Right lung (tissue), 5 donors: ENCODE data around the gene DNA2. TPM values are rescaled to one million over a fixed set of nuclear protein-coding genes. Genes with fewer than 3 reads are reported as not detected.

ENCODE experiments used
- DNase-seq, 2 donors: peaks; one replicate each; pipeline ENCODE4 v3.0.0-alpha.2; 2013
- polyA plus RNA-seq, 5 donors: library from polyadenylated mRNA; unstranded; fragments of 120-200 nt; gene quantifications; one replicate each; pipeline versions ENCODE4 v1.2.1 to v1.2.3, GENCODE V29; 2013; ENCODE audit warnings: inconsistent platforms in 1 of 5, low replicate concordance in 1 of 5; ENCODE audit not compliant: insufficient read length in 5 of 5, insufficient read depth in 1 of 5

Gene DNA2
- polyA plus RNA-seq, 5 donors: 7.4 to 19.4 (median 14.4) TPM

- DNase-seq: no peak
These were observed 106.2 kb downstream of the DNA2 start for GRCh38 chr10:68365611-68366010.

- DNase-seq: no peak
These were observed 107.5 kb downstream of the DNA2 start for GRCh38 chr10:68364101-68364886.

Other genes with a start within 250 kb of the DNA2 start
- gene ATOH7, start 239.9 kb downstream of the DNA2 start, polyA plus RNA-seq: under 1 TPM in 4 of 5 donors, not detected in 1; 0.12 to 0.27 (median 0.17) TPM
- gene HNRNPH3, start 139.9 kb downstream of the DNA2 start, polyA plus RNA-seq: 100 to 1,000 TPM; 297 to 432 (median 396) TPM
- 10 to 100 TPM in 4 of 5 donors, 1 to 10 TPM in 1; 8.3 to 16.2 (median 12.2) TPM for gene PBLD, start 139.0 kb downstream of the DNA2 start, polyA plus RNA-seq
- 10 to 100 TPM; 28.6 to 47.7 (median 39.5) TPM for gene RUFY2, start 64.7 kb downstream of the DNA2 start, polyA plus RNA-seq
- 10 to 100 TPM; 10.6 to 16.2 (median 13.0) TPM for gene SLC25A16, start 55.5 kb upstream of the DNA2 start, polyA plus RNA-seq
- gene TET1, start 88.4 kb upstream of the DNA2 start, polyA plus RNA-seq: 10 to 100 TPM in 4 of 5 donors, 1 to 10 TPM in 1; 8.7 to 19.7 (median 15.9) TPM
- 100 to 1,000 TPM; 141 to 215 (median 197) TPM for gene CCAR1, start 249.3 kb upstream of the DNA2 start, polyA plus RNA-seq